B cell (primary cell): ENCODE data around the gene MAP3K15. TPM values are rescaled to one million over a fixed set of nuclear protein-coding genes. Genes with fewer than 3 reads are reported as not detected.

Experiments used
- ATAC-seq: fragments of 200-7000 bp; cut with Tn5 transposase; one replicate; pipeline ENCODE4 v1.10.0; 2021; ENCODE audit warnings: low read depth, mild to moderate bottlenecking, moderate number of reproducible peaks, moderate library complexity
- CTCF ChIA-PET: fragments of 350-600 bp; sonication (Branson Sonifier 250); formaldehyde crosslinking; loops from one replicate; lab custom pipeline; 2021; ENCODE audit warnings: antibody characterized with exemption, inconsistent platforms; lab: Charles Lee
- POLR2A ChIA-PET: fragments of 350-600 bp; sonication (Branson Sonifier 250); formaldehyde crosslinking; loops from one replicate; lab custom pipeline; 2021; ENCODE audit warnings: antibody characterized with exemption; lab: Charles Lee
- DNase-seq: peaks from one replicate; pipeline ENCODE4 v3.0.0; 2013
- H2AFZ ChIP-seq: 2 replicates; pipeline ENCODE4 v1.6.1; 2012; ENCODE audit warnings: mild to moderate bottlenecking, low read depth, low read length; ENCODE audit not compliant: insufficient read depth, poor library complexity, severe bottlenecking
- H3K27ac ChIP-seq, 2 donors: 1 replicate in 1 of 2; 2 replicates in 1 of 2; pipeline ENCODE4 v1.5.1; 2012 to 2013; ENCODE audit warnings: low read length in 2 of 2, mild to moderate bottlenecking in 2 of 2, moderate library complexity in 1 of 2
- H3K27me3 ChIP-seq, 4 experiments: fragments of 200-600 bp in 1 of 4; sonication (generic) in 1 of 4; replicated peaks in 1 of 4; 1 replicate in 2 of 4; 2 replicates in 2 of 4; pipeline versions ENCODE4 v1.6.1 to v1.7.0; 2013 to 2016; ENCODE audit warnings: low read length in 3 of 4, mild to moderate bottlenecking in 2 of 4, mixed read lengths in 1 of 4, moderate library complexity in 1 of 4; ENCODE audit not compliant: insufficient read depth in 4 of 4, control insufficient read depth in 3 of 4; ENCODE audit errors: control extremely low read depth in 1 of 4
- H3K36me3 ChIP-seq, 2 experiments: replicated peaks in 1 of 2; 1 replicate in 1 of 2; 2 replicates in 1 of 2; pipeline versions ENCODE4 v1.6.1 to v1.7.1; 2013; ENCODE audit warnings: low read length in 1 of 2; ENCODE audit not compliant: insufficient read depth in 2 of 2, control insufficient read depth in 1 of 2; ENCODE audit errors: control extremely low read depth in 1 of 2, extremely low read depth in 1 of 2
- H3K4me1 ChIP-seq, 2 donors: fragments of 200-600 bp in 1 of 2; sonication (generic) in 1 of 2; 1 replicate in 1 of 2; 2 replicates in 1 of 2; pipeline versions ENCODE4 v1.5.1 to v1.6.1; 2013 to 2017; ENCODE audit warnings: low read length in 2 of 2; ENCODE audit not compliant: control insufficient read depth in 2 of 2, insufficient read depth in 2 of 2
- H3K4me2 ChIP-seq: replicated peaks from 2 replicates; pipeline ENCODE3; 2012; ENCODE audit warnings: mild to moderate bottlenecking, low read depth, low read length; ENCODE audit not compliant: poor library complexity, severe bottlenecking
- H3K4me3 ChIP-seq, 5 experiments: fragments of 200-600 bp in 1 of 5; sonication (generic) in 1 of 5; 1 replicate in 3 of 5; 2 replicates in 2 of 5; pipeline versions ENCODE4 v1.5.1 to v1.7.0; 2011 to 2016; ENCODE audit warnings: low read length in 4 of 5, mild to moderate bottlenecking in 4 of 5, low read depth in 2 of 5, control low read depth in 1 of 5, moderate library complexity in 1 of 5; ENCODE audit not compliant: insufficient read depth in 1 of 5; ENCODE audit errors: control extremely low read depth in 1 of 5, extremely low read depth in 1 of 5
- H3K79me2 ChIP-seq: fragments of 200-600 bp; sonication (generic); one replicate; pipeline ENCODE4 v1.6.0; 2016; ENCODE audit warnings: low read length; ENCODE audit not compliant: control insufficient read depth, insufficient read depth
- H3K9ac ChIP-seq: fragments of 200-600 bp; sonication (generic); 2 replicates; pipeline ENCODE4 v1.6.1; 2017; ENCODE audit warnings: mild to moderate bottlenecking, low read length, moderate library complexity
- H3K9me3 ChIP-seq, 3 donors: one replicate each; pipeline versions ENCODE4 v1.6.1 to v1.7.1; 2013; ENCODE audit warnings: low read length in 2 of 3; ENCODE audit not compliant: control insufficient read depth in 2 of 3, insufficient read depth in 1 of 3; ENCODE audit errors: control extremely low read depth in 1 of 3
- H4K20me1 ChIP-seq: 2 replicates; pipeline ENCODE4 v1.6.0; 2012; ENCODE audit warnings: mild to moderate bottlenecking, low read length; ENCODE audit not compliant: insufficient read depth, control insufficient read depth, poor library complexity, severe bottlenecking
- H3K27ac Mint-ChIP-seq: one replicate; pipeline ENCODE4 v1.8.0; 2021; ENCODE audit warnings: mixed read lengths
- H3K27me3 Mint-ChIP-seq: one replicate; pipeline ENCODE4 v1.8.0; 2021; ENCODE audit warnings: mixed read lengths
- H3K4me1 Mint-ChIP-seq: one replicate; pipeline ENCODE4 v1.8.0; 2021; ENCODE audit warnings: mixed read lengths
- H3K4me3 Mint-ChIP-seq: one replicate; pipeline ENCODE4 v1.8.0; 2021; ENCODE audit warnings: mixed read lengths
- H3K9me3 Mint-ChIP-seq: one replicate; pipeline ENCODE4 v1.8.0; 2022; ENCODE audit warnings: mixed read lengths; ENCODE audit not compliant: insufficient read depth
- EZH2 ChIP-seq: IDR thresholded peaks from 2 replicates; pipeline ENCODE4 v1.6.1; 2012; ENCODE audit warnings: borderline replicate concordance, low read depth, mild to moderate bottlenecking, moderate library complexity, low read length; ENCODE audit not compliant: insufficient read depth, poor library complexity, severe bottlenecking
- WGBS: methylation state at CpG from one replicate; pipeline ENCODE4 v1.1.5; 2013; ENCODE audit warnings: missing lambda C conversion rate; ENCODE audit not compliant: insufficient coverage; 5-methylcytosine and 5-hydroxymethylcytosine counted together
- intact Hi-C: fragments of 100-400 bp; cut with micrococcal nuclease; formaldehyde crosslinking; loops from one replicate; pipeline ENCODE4 v1.10.0; 2022
- polyA plus RNA-seq: library from polyadenylated mRNA; depleted of rRNA; stranded (reverse); fragments of >200 nt; gene quantifications from 2 replicates; pipeline ENCODE4 v1.2.3, GENCODE V29; 2012
- total RNA-seq, 2 donors: library from RNA; stranded (reverse); fragments of 120-200 nt in 1 of 2; gene quantifications; 1 replicate in 1 of 2; 2 replicates in 1 of 2; pipeline versions ENCODE4 v1.2.3 to v1.2.4, GENCODE V29; 2013 to 2022
- TF ChIP-seq, protein P1 (sequence below): fragments of 200-600 bp; IDR thresholded peaks from one replicate; pipeline ENCODE4 v1.8.0; 2022; ENCODE audit warnings: antibody characterized with exemption, mild to moderate bottlenecking

The MAP3K15 gene
- total and polyA plus RNA-seq, 2 donors (not counting 1 experiment from before 2014, with no cell fraction given), result not detected

DNA sequence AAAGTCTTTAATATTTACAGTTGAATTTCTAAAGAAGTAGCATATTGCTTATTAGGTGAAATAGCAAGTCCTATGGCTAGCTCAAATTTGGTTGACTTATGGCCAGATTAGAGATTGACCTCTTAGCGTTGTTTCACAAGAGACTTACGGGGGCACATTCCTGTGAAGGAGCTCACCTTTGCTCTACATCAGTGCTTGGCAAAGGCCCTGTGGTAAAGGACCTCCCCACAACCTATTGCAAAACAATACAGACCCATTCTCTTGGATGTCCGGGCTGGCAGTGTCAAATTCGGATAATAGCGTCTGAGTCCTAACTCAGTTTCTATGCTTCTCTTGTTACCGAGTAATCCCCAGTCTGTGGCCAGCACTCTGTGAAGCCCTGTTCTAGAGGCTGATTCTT, 160.7 kb downstream of the MAP3K15 start:
- H2AFZ ChIP-seq, result no peak overlapping the region
- no peak overlapping the region for H3K4me2 ChIP-seq
- H3K4me1 Mint-ChIP-seq, result peaks cover 13% of the 10 kb centered on the region
- ATAC-seq (no peak), DNase-seq (no peak)
- H3K4me3 ChIP-seq, result no peak overlapping the region
- ChIA-PET CTCF (interaction anchor here (0.5 kb wide), 1 partner anchor 25 kb away, joined by 5 read pairs; no protein-coding TSS in a partner anchor), POLR2A (no interaction called here)
- no peaks in the 10 kb centered on the region for H3K27me3 Mint-ChIP-seq
- no CpG with 5 or more reads among the region's 6 CpGs for WGBS
- H3K4me3 Mint-ChIP-seq, result no peak overlapping the region
- no peaks in the 10 kb centered on the region for H4K20me1 ChIP-seq
- intact Hi-C loops, result no loop called here
- H3K9me3 ChIP-seq, result no peaks in the 10 kb centered on the region
- no peaks in the 10 kb centered on the region for H3K79me2 ChIP-seq
- TF ChIP-seq EZH2, result no peak
- TF ChIP-seq, protein P1, sequence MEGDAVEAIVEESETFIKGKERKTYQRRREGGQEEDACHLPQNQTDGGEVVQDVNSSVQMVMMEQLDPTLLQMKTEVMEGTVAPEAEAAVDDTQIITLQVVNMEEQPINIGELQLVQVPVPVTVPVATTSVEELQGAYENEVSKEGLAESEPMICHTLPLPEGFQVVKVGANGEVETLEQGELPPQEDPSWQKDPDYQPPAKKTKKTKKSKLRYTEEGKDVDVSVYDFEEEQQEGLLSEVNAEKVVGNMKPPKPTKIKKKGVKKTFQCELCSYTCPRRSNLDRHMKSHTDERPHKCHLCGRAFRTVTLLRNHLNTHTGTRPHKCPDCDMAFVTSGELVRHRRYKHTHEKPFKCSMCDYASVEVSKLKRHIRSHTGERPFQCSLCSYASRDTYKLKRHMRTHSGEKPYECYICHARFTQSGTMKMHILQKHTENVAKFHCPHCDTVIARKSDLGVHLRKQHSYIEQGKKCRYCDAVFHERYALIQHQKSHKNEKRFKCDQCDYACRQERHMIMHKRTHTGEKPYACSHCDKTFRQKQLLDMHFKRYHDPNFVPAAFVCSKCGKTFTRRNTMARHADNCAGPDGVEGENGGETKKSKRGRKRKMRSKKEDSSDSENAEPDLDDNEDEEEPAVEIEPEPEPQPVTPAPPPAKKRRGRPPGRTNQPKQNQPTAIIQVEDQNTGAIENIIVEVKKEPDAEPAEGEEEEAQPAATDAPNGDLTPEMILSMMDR, result no peak
- H3K9me3 Mint-ChIP-seq, result no peaks in the 10 kb centered on the region
- no peaks in the 10 kb centered on the region for H3K27me3 ChIP-seq
- H3K36me3 ChIP-seq, result peaks cover 0 to 65% of the 10 kb centered on the region in 2 experiments
- H3K4me1 ChIP-seq, result peaks cover 5 to 13% of the 10 kb centered on the region in 2 donors
- H3K9ac ChIP-seq, result no peak overlapping the region
- H3K27ac ChIP-seq, result no peak overlapping the region
- H3K27ac Mint-ChIP-seq, result no peak overlapping the region

DNA sequence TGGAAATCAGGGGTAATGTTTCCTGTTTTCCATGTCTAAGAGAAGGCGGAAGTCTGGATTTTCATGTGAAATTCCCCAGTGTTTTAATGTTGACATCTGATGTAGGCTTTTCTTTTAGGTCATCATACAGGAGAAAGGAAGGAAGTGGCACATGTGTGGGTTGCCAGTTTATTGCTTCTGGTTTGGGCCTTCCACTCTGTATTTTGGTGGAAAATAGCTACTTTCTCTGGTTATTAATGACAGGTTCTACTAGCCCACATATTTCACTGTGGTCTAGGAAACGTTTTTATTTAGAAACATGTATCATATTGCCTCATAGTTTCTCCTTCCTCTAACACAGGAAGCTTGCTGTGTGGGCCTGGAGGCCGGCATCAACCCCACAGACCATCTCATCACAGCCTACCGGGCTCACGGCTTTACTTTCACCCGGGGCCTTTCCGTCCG, 164.3 kb downstream of the MAP3K15 start:
- Mint-ChIP-seq H3K9me3 (no peaks in the 10 kb centered on the region), H3K4me1 (peaks cover 18% of the 10 kb centered on the region), H3K4me3 (peak overlapping the region; percentile 29), H3K27me3 (no peaks in the 10 kb centered on the region), H3K27ac (peak overlapping the region; percentile 89)
- Histone ChIP-seq H3K9me3 (no peaks in the 10 kb centered on the region), H3K27me3 (no peaks in the 10 kb centered on the region), H3K4me2 (no peak overlapping the region), H3K79me2 (peaks cover 4% of the 10 kb centered on the region), H4K20me1 (no peaks in the 10 kb centered on the region), H3K9ac (no peak overlapping the region), H2AFZ (peak overlapping the region; percentile 1), H3K4me3 (no peak overlapping the region), H3K4me1 (peaks cover 5 to 13% of the 10 kb centered on the region in 2 donors), H3K36me3 (peaks cover 0 to 35% of the 10 kb centered on the region in 2 experiments), H3K27ac (peak overlapping the region; percentile 57 to 67)
- ATAC-seq (peak; percentile 36), DNase-seq (peak; percentile 19)
- intact Hi-C loops, result no loop called here
- TF ChIP-seq EZH2, result no peak
- TF ChIP-seq, protein P1, result no peak
- ChIA-PET CTCF (no interaction called here), POLR2A (no interaction called here)
- 33% methylated on average over 1 of the region's 8 CpGs for WGBS
